GM12874 (cell line): ENCODE results near the gene CYP26A1.

Experiments used
- TF ChIP-seq, protein P1 (sequence below): IDR thresholded peaks from 2 replicates; pipeline ENCODE4 v1.5.1; 2011; ENCODE audit warnings: low read depth, mild to moderate bottlenecking, control low read depth, low read length, moderate library complexity; ENCODE audit not compliant: insufficient read depth

Gene CYP26A1

DNA sequence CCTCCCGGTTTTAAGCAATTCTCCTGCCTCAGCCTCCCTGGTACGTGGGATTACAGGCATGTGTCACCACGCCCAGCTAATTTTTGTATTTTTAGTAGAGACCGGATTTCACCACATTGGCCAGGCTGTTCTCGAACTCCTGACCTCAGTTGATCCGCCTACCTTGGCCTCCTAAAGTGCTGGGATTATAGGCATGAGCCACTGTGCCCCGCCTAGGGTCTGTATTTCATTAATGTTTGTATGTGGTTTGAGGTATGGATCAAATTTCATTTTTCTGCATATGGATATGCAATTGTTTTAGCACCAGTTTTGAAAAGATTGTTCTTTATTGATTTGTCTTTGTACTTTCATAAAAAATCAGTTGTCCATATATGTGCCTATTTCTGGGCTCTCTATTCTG, 26.0 kb downstream of the CYP26A1 start:
- TF ChIP-seq, protein P1, sequence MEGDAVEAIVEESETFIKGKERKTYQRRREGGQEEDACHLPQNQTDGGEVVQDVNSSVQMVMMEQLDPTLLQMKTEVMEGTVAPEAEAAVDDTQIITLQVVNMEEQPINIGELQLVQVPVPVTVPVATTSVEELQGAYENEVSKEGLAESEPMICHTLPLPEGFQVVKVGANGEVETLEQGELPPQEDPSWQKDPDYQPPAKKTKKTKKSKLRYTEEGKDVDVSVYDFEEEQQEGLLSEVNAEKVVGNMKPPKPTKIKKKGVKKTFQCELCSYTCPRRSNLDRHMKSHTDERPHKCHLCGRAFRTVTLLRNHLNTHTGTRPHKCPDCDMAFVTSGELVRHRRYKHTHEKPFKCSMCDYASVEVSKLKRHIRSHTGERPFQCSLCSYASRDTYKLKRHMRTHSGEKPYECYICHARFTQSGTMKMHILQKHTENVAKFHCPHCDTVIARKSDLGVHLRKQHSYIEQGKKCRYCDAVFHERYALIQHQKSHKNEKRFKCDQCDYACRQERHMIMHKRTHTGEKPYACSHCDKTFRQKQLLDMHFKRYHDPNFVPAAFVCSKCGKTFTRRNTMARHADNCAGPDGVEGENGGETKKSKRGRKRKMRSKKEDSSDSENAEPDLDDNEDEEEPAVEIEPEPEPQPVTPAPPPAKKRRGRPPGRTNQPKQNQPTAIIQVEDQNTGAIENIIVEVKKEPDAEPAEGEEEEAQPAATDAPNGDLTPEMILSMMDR, result no peak

DNA sequence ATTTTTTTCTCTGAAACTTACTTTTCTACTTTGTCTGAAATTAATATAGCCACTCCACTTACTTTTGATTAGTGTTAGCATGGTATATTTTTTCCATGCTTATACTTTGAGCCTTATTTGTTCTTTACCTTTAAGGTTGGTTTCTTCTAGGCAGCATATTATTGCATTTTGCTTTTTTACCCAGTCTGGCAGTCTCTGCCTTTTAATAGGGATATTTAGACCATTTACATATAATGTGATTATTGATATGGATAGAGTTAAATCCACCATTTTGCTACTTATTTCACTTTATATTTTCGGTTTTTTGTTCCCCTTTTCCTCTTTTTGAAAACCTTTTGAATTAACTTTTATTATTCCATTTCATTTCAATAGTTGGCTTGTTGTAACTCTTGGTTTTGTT, 30.3 kb downstream of the CYP26A1 start:
- TF ChIP-seq, protein P1, result no peak

DNA sequence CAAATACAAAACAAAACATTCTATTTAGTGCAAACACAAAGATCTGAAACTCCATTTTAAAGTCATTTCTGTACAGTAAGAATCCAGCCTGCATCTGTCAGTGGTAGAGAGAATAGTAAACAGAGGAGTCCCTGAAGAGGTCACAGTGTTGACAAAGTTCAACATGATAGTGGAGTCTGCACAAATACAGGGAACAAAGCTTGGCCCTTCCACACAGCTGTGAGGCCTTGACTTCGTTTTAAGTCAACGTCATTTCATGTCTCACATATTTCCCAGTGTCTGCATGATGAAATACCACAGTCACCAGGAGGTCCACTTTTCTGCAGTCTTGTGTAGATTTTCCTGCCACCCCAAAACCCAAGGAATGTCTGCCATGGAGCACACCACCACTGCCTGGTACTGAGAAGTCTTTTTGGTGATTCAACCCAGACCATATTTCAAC, 33.0 kb downstream of the CYP26A1 start:
- TF ChIP-seq, protein P1, result no peak

DNA sequence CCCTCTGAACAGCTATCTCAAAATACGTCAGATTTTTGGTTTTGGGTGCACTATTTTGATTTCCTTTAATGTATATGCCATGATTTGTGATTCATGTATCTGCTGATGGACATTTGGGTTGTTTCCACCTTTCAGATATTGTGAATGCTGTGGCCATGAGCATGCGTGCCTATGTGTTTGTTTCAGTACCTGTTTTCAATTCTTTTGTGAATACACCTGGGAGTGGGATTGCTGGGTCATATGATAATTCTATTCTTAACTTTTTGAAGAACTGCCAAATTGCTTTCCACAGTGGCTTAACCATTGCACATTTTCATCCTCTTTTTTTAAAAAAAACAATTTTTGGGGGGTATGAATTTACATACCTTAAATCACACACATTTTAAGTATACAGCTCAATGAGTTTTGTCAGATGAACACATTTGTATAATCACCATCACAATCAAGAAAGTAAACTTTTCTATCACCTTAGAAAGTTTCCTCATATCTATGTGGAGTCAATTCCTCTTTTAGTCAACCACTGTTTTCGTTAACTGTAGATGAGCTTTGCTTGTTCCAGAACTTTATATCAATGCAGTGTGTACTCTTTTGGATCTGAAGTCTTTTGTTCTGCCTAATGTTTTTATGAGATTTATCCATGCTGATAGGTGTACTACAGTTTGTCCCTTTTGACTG, 36.9 kb downstream of the CYP26A1 start:
- TF ChIP-seq, protein P1, result no peak

DNA sequence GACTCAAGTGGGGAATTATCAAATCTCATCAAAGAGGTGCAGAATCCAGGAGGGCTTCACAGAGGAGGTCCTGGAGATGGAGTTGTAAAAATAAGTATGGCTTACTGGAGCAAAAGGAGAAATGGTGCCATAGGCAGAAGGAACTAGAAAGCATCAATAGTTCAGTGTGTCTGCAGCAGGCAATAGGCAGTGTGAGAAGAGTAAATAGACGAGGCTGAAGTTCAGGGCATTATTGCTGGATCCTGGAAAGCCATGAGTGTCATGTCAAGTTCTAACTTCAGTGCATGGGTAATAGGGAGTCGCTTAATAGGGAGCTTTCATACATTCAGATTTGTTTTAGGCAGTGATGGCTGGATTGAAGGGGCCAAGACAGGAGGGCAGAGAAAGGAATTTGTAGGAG, 39.3 kb downstream of the CYP26A1 start:
- TF ChIP-seq, protein P1, result no peak

DNA sequence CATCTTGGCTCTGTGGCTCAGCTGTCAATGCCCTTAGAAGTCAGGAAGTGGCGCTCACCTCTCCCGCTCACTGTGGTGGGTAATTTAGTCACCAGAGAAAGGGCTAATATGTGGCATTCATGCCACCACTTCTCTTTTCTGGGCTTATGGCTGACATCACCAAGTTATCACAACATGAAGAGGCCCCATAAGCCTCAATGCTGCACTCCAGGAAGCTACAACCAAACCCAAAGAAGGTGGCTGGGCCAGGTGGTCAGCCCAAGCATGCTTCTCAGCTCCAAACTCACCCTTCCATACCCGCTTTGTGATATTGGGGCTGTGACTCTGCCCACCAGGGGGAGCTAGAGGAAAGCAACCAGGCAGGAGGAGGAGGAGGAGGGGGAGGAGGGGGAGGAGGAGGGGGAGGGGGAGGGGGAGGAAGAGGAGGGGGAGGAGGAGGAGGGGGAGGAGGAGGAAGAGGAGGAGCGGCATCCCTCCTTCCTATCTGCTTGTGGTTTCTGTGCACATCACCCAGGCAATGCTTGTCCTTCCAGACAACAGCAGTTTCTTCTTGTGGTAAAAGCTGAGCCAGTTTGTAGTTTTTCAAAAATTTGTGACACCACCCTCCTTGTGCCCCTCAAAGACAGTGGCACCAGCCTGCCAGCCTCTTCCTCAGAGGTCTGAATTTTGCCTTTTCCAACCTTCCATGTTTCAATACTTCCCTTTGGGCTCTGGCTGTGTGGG, 42.1 kb downstream of the CYP26A1 start:
- TF ChIP-seq, protein P1, result peak; percentile 58

DNA sequence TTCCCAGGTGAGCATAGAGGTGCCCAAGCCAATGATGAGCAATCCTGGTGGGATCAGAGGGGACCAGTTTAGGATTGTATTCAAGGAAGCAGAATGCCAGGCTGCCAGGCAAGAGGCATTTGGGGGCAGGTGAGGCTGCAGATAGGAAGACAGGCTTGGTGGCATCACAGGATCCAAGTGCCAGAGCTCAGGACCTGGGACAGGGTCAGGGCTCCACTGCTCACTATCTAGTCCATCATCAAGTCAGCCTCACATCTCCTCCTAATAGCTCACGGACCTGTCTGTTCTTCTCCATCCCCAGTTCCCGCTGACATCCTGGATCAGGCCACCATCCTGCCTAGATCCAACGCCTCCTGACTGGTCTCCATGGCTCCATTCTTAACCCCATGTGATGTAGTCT, 47.6 kb downstream of the CYP26A1 start:
- TF ChIP-seq, protein P1, result no peak
